HG03565 (cell line): ENCODE measurements around the gene FNDC5.

Source experiments
- ATAC-seq: cut with Tn5 transposase; IDR thresholded peaks from one replicate; pipeline ENCODE4 v1.9.1; 2021; ENCODE audit warnings: mild to moderate bottlenecking, moderate library complexity; ENCODE audit not compliant: unreplicated experiment

Gene FNDC5

DNA sequence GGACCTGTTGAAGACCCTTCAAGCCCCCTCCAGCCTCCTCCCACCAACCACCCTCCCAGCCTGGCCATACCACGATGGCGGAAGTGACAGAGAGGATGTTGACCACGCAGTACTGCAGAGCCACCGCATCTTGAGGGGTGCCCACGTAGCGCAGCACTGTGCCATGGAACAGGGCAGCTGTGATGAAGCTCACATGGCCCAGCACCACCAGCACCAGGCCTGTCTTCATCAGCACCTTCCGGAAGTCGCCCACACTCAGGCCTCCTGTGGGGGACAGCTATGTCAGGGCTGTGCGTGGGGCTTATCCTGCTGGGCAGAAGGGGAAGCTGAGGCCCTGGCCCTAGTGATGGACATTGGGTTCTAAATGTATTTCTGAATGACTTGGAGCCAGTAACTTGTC, 27.3 kb upstream of the FNDC5 start:
- no peak for ATAC-seq

DNA sequence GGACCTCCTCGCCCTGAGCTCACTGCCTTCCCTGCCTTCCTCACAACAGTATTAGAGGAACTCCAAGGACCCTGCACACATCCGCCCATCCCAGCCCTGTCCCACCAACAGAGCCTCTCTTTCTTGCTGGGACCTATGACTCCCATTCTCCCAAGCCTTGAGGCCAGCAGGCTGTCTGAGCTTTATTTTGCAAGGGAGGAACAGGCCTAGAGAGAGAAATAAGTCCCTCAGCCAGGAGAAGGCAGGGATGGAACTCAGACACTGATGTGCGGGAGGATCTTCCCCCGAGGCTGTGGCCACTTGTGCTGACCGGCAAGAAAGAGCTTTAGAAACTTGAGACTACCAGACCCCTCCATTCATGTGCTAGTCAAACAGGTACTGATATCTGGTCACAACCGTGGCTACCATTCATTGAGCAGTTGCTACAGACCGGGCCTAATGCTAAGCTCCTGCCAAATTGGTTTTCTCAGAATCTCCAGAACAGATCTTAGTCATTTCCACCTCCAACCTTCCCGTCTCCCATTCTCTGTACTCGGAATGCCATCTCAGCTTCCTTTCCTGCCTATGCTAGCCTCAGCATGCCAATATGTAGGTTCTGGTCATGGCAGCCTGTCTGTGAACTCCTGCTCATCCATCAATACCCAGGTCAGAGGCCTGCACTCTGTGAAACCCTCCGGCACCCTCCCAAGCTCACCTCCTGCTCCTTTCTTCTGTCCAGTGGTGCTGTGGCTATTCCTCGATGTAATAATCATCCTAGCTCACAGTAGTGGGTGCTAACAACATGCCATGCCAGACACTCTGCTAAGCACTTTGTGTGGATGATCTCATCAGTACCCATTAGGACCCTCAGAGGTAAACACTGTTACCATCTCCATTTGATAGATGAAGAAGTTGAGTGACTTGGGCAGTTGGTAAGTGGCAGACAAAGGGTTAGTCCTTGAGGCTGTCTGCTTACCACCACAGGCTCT, 26.7 kb upstream of the FNDC5 start:
- no peak for ATAC-seq

DNA sequence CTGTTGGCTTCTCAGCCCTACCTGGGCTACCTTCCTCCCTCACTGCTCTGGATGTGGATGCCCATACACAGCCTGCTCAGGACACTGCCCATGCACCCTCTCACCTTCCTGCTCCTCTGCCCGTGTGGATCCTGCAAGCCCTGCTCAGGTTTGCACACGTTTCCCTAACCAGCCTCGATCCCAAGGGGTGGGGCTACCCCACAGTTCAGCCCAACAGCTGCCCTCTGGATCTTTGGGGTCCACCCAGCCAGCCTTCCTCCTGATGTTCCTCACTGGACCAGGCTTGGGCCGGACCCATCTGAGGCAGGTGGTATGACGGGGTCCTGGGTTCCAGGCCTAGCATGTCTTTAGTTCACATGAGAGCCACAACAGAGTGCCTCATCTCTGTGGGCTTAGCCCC, 25.7 kb upstream of the FNDC5 start:
- no peak for ATAC-seq

DNA sequence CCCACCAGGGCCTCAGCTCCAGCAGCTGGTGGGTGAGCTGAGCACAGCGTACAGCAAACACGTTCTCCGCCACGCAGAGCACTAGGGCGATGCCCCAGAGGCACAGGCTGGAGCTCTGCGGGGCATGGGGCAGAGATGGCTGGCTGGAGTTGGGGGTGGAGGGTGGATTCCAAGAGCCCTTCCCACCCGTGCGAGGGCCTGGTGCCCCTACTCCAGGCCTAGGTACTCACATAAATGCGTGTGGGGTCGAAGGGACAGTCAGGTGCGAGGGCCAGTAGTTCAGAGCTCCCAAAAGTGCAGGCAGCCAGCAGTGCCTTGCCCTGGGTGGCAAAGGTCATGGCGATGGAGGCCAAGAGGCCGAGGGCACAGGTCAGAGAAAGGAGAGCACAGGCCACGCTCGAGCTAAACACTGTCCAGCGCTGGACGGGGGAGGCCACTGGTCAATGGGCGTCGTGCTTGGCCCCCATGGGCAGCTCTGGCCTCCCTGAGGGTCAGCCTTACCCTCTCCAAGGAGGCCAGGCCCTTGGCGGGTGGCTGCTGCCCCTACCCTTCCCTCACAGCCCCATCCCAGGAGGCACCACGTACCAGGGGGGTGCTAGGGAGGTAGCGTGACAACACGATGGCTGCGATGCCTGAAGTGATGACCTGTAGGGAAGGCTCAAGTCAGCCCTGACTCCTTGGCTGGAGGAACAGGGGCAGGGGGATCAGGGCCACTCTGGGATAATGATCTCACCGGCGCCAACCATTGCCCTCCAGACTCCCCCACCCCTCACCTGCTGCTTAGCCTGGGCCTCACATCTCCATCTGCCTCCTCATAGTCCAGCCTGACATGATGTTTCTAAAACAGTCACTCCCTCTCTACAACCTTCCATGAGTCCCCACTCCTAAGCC, 24.9 kb upstream of the FNDC5 start:
- no peak for ATAC-seq

DNA sequence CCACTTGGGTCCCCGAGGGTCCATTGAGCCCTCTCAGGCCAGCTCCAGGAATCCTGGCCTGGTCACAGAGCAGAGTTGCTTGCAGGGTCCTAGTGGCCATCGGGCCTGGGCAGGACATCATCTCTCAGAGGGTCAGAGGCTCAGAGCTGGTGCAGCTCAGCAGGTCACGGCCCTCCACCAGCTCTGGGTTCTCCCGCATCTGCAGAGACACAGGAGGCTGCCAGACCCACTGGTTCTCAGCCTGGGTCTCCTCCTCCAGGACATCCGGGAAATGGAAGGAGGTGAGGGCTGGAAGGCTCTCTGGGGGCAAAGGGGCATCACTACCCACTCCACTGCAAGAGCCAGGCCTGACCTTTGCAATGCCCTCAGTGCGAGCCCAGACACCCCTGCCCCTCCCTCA, 24.0 kb upstream of the FNDC5 start:
- no peak for ATAC-seq

DNA sequence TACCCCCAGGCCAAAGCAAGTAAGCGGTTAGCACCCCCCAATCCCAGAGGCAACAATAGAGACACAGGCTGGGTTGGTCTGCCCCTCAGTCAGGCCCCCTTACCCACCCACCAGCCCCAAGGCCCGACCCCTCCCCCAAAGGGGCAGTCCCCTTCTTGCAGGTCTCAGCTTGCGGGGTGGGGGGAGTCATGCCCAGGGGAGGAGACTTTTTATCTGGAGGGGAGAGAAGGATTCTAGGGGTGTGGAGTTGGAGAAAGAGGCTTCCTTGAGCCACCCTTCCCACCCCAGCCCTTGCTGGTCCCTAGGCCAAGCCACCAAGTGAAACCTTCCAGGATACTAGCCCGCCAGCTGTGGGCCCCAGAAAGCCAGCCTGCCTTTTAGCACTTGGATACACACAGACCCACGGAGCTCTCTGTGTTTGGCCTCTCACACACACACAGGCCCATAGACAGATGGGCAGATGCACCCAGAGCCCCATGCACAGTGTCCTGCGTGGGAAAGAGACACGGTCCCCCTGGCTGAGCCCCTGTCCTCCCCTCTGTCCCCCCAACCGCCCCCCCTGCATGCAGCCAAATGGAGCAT, 23.4 kb upstream of the FNDC5 start:
- ATAC-seq = no peak

DNA sequence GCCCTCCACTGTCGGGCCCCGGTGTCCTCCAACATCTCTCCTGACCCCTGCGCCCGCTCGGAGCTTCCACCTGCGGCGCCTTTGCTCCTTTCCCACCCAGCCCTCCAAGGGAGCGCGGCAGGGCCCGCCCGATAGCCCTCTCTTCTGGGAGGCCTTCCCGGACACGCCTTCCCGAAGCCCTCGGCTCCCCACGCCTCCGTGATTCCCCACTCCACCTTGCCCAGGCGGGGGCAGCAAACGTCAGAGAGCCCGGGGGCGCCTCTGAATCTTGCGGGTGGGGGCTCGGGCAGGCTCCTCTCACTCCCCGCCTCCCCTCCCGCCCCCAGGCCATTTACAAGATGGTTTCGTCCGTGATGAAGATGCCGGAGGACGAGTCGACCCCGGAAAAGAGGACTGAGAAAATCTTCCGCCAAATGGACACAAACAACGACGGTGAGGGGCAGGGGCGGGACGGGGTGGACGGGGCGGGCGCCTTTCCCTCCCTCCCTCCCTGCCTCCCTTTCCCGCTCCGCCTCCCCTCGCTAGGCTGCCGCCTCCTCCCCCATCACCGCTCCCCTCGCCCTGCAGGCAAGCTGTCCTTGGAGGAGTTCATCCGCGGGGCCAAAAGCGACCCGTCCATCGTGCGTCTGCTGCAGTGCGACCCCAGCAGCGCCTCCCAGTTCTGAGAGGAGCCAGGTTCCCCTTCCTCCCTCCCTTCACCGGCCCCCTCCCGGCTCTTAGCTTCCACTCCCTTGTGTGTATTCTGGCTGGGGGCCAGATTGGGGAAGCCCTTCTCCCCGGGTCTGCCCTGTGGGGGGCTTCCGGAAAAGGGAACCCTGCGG, 22.7 kb upstream of the FNDC5 start:
- ATAC-seq = no peak

DNA sequence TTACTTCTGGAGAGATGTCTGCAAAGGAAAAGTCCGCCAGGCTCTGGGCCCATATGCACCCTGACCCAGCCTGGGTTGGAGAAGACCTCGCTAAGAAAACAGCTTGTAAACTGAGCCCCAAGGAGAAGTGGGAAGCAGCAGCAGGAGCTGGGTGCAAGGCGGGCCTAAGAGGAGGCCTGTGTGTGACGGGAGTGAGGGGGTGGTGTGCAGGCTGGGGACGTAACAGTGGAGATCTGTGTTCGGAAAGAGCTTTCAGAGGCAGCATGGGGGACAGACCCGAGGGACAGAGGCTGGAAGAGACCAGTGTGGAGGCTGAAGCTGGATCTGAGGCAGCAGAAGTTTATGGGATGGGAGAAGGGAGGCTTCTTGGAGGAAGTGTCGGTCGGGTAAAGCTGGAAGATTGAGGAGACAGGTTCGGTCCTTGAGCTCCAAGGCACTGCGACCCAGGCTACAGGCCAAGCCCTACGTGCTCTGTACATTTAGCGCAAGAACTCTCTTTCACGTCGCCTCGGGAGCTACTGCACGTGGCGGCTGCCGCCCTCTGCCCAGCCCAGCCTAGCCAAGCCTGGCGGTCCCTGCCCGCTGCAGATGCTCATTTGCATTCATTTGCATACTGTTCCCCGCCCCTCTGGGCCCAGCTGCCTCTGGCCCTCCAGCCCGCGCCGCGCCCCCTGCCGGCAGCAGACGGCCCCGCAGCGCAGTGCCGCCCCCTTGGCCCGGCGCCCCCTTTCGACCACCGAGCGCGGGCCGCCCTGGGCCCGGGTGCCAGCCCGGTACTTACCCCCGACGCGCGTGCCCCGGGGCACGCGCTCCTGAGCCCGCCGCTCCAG, 21.9 kb upstream of the FNDC5 start:
- no peak for ATAC-seq

DNA sequence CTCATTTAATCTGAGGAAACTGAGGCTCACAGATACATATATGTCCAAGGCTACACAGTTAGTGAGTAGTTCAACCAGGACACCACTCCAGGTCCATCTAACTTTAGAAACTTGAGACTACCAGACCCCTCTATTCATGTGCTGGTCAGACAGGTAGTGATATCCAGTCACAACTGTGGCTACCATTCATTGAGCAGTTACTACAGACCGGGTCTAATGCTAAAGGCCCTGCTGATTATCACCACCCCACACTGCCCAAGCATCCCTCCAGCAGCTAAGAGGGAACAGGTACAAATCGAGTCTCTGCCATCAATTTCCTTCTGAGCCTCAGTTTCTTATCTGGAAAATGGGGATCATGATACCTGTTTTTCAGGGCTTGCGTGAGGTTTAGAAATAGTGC, 20.9 kb upstream of the FNDC5 start:
- no peak for ATAC-seq

DNA sequence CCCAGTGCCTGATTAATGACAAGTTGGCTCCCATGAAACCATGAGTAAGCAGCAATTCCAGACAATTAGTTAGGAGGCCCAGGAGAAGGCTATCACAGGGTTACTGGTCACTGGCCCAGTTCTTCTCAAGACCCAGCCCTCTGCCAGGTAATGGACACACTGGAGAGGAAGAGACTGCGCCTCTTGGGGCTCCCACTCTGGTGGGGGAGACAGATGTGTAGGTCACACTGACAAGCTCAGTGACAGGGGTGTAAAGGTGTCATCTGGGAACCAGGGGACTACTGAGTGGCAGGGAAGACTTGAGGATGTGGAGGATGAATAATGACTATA, 20.5 kb upstream of the FNDC5 start:
- ATAC-seq = no peak

DNA sequence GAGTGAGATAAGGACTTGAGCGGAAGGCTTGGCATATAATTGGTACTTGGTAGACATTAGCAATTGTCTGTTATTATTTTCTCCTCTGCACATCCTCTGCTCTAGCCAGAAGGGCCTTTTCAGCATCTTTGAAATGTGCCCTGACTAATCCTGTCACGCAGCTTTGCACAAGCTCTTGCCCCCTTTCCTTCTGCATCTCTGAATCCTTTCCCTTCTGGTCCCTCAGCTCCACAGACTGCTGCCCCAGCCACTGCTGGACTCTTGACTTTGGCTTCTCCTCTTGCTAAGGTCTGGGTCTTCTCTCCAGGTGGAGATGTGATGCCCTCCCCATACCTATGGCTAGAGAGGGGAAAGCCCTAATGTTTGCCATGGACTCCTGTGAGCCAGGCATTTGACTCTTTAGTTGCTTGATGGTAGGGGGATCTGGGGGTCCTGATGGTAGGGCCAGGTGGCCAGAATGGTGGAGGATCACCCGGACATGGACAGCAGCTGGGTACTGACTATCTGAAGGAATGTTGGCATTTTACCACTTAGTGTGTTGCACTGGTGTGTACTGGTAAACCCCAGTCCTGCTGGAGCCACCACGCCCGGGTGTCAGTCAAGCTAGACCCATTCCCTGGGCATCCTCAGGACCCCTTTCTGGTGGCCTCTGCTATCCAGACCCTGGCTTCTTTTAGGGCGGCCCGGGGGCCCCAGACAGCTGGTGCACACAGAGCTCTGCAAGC, 20.0 kb upstream of the FNDC5 start:
- no peak for ATAC-seq

DNA sequence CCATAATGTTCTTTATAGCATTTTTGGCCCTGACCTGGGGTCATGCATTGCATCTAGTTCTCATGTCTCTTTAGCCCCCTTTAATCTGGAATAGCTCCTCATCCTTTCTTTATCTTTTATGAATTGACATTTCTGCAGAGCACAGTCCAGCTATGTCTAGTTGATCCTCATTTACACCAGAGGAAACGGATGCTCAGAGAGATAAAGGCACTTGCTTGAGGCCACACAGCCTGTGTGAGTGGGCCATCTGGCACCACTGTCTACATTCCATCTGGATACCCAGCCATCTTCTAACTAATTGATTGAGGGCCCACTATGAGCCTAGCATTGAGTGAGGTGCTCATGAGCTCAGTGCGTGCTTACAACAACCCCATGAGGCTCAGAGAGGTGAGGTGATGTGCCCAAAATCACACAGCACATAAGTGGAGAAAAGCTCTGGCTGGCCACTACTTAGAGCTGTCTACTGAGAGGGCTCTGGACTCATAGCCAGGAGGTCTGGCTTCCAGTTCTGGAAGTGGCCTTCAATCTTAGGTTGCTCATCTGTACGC, 19.1 kb upstream of the FNDC5 start:
- ATAC-seq = no peak

DNA sequence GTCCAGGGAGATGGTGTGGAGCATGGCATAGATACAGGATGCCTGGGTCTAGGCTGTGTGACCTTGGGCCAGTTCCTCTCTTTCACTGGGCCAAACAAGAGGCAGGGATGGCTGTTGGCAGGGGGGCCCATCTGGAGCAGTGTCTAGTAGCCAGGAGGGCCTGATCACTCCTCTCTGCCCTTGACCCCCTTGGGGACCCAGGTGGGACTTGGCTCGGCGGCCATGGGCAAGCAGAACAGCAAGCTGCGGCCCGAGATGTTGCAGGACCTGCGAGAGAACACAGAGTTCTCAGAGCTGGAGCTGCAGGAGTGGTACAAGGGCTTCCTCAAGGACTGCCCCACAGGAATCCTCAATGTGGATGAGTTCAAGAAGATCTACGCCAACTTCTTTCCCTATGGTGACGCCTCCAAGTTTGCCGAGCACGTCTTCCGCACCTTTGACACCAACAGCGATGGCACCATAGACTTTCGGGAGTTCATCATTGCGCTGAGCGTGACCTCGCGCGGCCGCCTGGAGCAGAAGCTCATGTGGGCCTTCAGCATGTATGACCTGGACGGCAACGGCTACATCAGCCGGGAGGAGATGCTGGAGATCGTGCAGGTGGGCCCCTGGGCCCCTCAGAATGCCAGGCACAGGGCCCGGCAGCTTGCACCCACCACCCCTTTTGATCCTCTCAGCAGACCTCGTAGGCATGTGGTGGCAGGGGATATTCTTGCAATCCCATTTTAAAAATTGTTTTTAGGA, 18.1 kb upstream of the FNDC5 start:
- no peak for ATAC-seq

DNA sequence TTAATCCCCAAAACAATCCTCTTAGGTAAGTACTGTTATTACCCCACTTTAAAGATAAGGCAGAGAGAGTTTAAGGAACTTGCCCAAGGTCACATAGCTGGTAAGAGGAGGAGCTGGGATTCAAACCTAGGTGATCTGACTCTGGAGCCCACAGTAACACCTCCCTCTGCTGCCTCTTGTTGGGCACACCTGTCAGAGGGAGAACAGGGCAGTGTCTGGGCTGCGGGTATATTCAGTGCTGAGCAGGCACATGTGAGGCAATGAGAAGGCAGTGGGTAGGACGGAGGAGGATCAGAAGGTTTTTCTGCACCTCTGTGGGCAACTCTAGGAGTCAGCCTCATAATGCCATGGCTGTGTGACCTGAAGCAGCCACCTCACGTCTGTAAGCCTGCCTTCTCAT, 17.4 kb upstream of the FNDC5 start:
- ATAC-seq = no peak

DNA sequence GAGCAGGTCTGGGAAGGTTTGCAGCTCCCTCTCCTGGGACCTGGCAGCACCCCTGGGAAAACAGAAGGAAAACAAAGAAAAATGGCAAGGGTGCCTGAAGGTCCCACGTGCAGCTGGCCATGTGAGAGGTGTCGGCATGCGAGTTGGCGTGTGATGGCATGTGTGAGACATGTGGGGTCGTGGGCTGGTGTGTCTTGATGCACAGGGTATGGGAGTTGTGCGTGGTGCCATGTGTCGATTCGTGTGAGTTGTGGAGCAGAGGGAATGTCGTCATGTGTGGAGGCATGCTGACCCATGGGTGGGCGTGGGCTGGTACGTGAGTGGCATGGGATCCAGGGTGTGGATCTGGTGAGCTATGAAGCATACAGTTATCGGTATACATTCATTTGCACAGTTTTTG, 16.9 kb upstream of the FNDC5 start:
- ATAC-seq = no peak

DNA sequence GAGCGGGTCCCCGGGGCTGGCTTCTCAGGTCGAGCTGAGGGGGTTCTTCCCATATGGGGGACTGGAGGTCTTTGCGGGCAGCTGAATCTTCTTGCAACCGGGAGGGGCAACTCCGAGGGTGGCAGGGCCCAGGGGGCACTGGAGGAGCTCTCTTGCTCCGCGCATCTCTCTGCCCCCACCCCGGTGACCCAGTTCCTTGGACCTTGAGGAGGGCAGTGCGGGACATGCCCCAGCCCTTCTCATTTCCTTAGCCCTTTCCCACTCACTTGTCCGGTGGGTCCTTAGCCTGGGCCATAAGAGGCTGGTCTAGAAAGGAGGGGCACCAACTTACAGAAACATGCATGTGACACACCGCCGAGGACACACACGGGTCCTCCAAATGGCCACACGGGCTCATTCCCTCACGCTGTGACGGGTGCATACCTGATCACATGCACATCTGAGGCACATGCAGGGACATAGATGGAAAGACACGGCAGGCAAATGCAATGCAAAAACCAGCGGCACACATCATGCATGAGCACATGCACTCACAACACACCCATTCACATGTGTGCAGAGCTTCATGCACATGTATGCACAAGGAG, 16.2 kb upstream of the FNDC5 start:
- ATAC-seq = no peak

DNA sequence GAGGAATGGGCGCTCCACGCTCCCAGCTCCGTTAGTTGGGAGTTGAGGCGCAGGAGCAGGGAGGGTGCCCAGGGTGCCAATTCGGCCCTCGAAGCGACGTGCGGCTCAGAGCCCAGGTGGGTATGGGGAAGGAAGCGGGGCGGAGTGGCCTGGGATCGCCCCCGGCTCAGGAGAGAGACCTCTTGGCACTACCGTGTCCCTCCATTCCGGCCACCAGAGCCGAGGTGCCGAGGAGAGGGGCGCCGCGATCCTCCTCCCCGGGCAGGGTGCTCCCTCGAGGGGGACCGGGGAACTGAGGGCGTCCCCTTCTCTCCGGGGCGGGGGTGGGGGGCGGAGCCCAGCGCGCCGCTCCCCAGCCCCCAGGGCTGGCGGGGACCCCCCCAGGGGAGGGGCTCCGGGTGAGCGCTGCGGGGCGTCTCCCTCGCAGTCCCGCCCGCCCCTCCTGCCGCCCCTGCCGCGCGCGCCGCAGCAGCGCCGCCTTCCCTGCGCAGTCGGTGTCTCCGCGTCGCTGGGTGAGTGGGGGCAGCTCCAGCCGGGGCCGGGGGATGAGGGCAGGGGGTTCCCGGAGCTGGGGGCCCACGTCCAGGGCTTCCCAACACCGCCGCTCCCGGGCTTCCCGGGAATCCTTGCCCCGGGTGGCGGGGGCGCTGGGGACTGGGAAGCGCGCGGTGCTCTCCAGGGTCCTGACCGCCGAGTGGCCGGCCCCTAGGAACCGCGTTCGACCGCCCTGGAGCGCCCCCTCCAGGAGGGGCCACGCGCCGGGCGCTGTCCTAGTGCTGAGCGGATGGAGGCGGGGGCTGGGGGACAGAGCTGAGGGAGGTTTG, 15.5 kb upstream of the FNDC5 start, which contains the start of gene HPCA:
Gene HPCA, plus strand, starts transcription at position 488 of the 824 bp plus-strand sequence. CDS start 2,408 bp downstream, outside the sequence.
- ATAC-seq = no peak
